Measurements from ENCODE around the gene STX5.

STX5 gene

GRCh38 chr11:62787005-62787759, 44.7 kb downstream of the STX5 start, which contains the start of gene TMEM179B:
Gene TMEM179B, plus strand, starts transcription at chr11:62787402. Its CDS starts 30 bp downstream, at chr11:62787432.
- peak within 1 kb of the TSS; percentile 93 for H3K4me3 ChIP-seq (ENCODE audit: low read depth, low read length)
- peak; percentile 77 for TF ChIP-seq CTCF (IDR thresholded peaks at IDR 0.05; ENCODE audit: borderline replicate concordance, insufficient read depth, low read depth, low read length)

GRCh38 chr11:62786318-62787004, 45.4 kb downstream of the STX5 start:
- TF ChIP-seq CTCF (IDR thresholded peaks at IDR 0.05; ENCODE audit: borderline replicate concordance, insufficient read depth, low read depth, low read length), result peak; percentile 100
- H3K4me3 ChIP-seq (ENCODE audit: low read depth, low read length), result peak overlapping the region; percentile 93

GRCh38 chr11:62782753-62783152, 49.1 kb downstream of the STX5 start:
- TF ChIP-seq CTCF (IDR thresholded peaks at IDR 0.05; ENCODE audit: borderline replicate concordance, insufficient read depth, low read depth, low read length), result no peak
- no peak overlapping the region for H3K4me3 ChIP-seq (ENCODE audit: low read depth, low read length)

GRCh38 chr11:62778441-62778840, 53.4 kb downstream of the STX5 start:
- no peak for TF ChIP-seq CTCF (IDR thresholded peaks at IDR 0.05; ENCODE audit: borderline replicate concordance, insufficient read depth, low read depth, low read length)
- no peak overlapping the region for H3K4me3 ChIP-seq (ENCODE audit: low read depth, low read length)

GRCh38 chr11:62777389-62777788, 54.5 kb downstream of the STX5 start:
- H3K4me3 ChIP-seq (ENCODE audit: low read depth, low read length), result no peak overlapping the region

GRCh38 chr11:62775646-62776045, 56.2 kb downstream of the STX5 start:
- no peak overlapping the region for H3K4me3 ChIP-seq (ENCODE audit: low read depth, low read length)
- TF ChIP-seq CTCF (IDR thresholded peaks at IDR 0.05; ENCODE audit: borderline replicate concordance, insufficient read depth, low read depth, low read length), result no peak

More at GRCh38 chr11:62777389-62777788, 54.5 kb downstream of the STX5 start:
- TF ChIP-seq CTCF (IDR thresholded peaks at IDR 0.05; ENCODE audit: borderline replicate concordance, insufficient read depth, low read depth, low read length), result no peak

Measured in GM12875 (cell line).